Neural progenitor cell (in vitro differentiated cells): Measurements from ENCODE around the gene NDUFAF8. TPM values are rescaled to one million over a fixed set of nuclear protein-coding genes. Genes with fewer than 3 reads are reported as not detected.

Source experiments
- DNase-seq: peaks from one replicate; pipeline ENCODE4 v3.0.0-alpha.2; 2016; ENCODE audit warnings: low spot score
- H2AFZ ChIP-seq: fragments of 200-600 bp; sonication (generic); replicated peaks from 2 replicates; pipeline ENCODE4 v1.6.1; 2016; ENCODE audit warnings: antibody characterized with exemption
- H3F3A ChIP-seq: fragments of 200-600 bp; sonication (generic); 2 replicates; pipeline ENCODE4 v1.6.1; 2016; ENCODE audit warnings: antibody characterized with exemption, low read depth
- H3K27ac ChIP-seq: fragments of 200-600 bp; sonication (generic); 2 replicates; pipeline ENCODE4 v1.5.1; 2016; ENCODE audit warnings: mild to moderate bottlenecking
- H3K27me3 ChIP-seq: fragments of 200-600 bp; sonication (generic); 2 replicates; pipeline ENCODE4 v1.6.1; 2016; ENCODE audit warnings: mild to moderate bottlenecking, moderate library complexity
- H3K36me3 ChIP-seq: fragments of 200-600 bp; sonication (generic); 2 replicates; pipeline ENCODE4 v1.5.1; 2016
- H3K4me1 ChIP-seq: fragments of 200-600 bp; sonication (generic); 2 replicates; pipeline ENCODE4 v1.6.1; 2016; ENCODE audit warnings: mixed run types
- H3K4me2 ChIP-seq: fragments of 200-600 bp; sonication (generic); 2 replicates; pipeline ENCODE4 v1.6.1; 2016
- H3K4me3 ChIP-seq: fragments of 200-600 bp; sonication (generic); 2 replicates; pipeline ENCODE4 v1.5.1; 2016
- H3K79me2 ChIP-seq: fragments of 200-600 bp; sonication (generic); 2 replicates; pipeline ENCODE4 v1.6.1; 2016; ENCODE audit warnings: low read depth
- H3K9ac ChIP-seq: fragments of 200-600 bp; sonication (generic); 2 replicates; pipeline ENCODE4 v1.6.1; 2016
- H3K9me3 ChIP-seq: fragments of 200-600 bp; sonication (generic); 2 replicates; pipeline ENCODE4 v1.5.1; 2016; ENCODE audit warnings: low read depth
- H4K20me1 ChIP-seq: fragments of 200-600 bp; sonication (generic); 2 replicates; pipeline ENCODE4 v1.6.1; 2016; ENCODE audit warnings: low read depth
- H3K27ac Mint-ChIP-seq: 3 replicates; pipeline ENCODE4 v1.8.0; 2021; ENCODE audit warnings: mixed read lengths
- H3K27me3 Mint-ChIP-seq: 2 replicates; pipeline ENCODE4 v1.8.0; 2022; ENCODE audit warnings: low read depth, mild to moderate bottlenecking, inconsistent platforms, moderate library complexity, mixed read lengths; ENCODE audit not compliant: insufficient read depth
- H3K36me3 Mint-ChIP-seq: 3 replicates; pipeline ENCODE4 v1.8.0; 2021; ENCODE audit warnings: mixed read lengths
- H3K4me1 Mint-ChIP-seq: 3 replicates; pipeline ENCODE4 v1.8.0; 2021; ENCODE audit warnings: mixed read lengths
- H3K4me3 Mint-ChIP-seq: 3 replicates; pipeline ENCODE4 v1.8.0; 2021; ENCODE audit warnings: mild to moderate bottlenecking, moderate library complexity, mixed read lengths
- H3K9me3 Mint-ChIP-seq: 3 replicates; pipeline ENCODE4 v1.8.0; 2020; ENCODE audit warnings: mixed read lengths
- CTCF ChIP-seq: fragments of 200-600 bp; sonication (generic); IDR thresholded peaks from 2 replicates; pipeline ENCODE4 v1.5.1; 2017; ENCODE audit warnings: antibody characterized with exemption, mild to moderate bottlenecking
- EZH2 ChIP-seq: fragments of 200-600 bp; sonication (generic); IDR thresholded peaks from 2 replicates; pipeline ENCODE4 v1.6.1; 2017; ENCODE audit warnings: antibody characterized with exemption, mild to moderate bottlenecking, moderate library complexity
- EZH2phosphoT487 ChIP-seq: fragments of 200-600 bp; sonication (generic); IDR thresholded peaks from 2 replicates; pipeline ENCODE4 v1.6.1; 2017; ENCODE audit warnings: antibody characterized with exemption
- total RNA-seq: library from RNA; depleted of rRNA; stranded (reverse); fragments of >200 nt; gene quantifications from 2 replicates; pipeline ENCODE4 v1.2.3, GENCODE V29; 2015; ENCODE audit warnings: low replicate concordance

Gene NDUFAF8
- total RNA-seq, 1 donor from 2014 or later = 34.7 TPM

GRCh38 chr17:81252987-81253329 lies 13.8 kb downstream of the NDUFAF8 start:
- H3K27ac ChIP-seq = no peak overlapping the region

GRCh38 chr17:81253358-81254131 lies 14.4 kb downstream of the NDUFAF8 start:
- H3K9ac ChIP-seq = no peak overlapping the region
- H4K20me1 ChIP-seq = peaks cover 28% of the 10 kb centered on the region
- no peaks in the 10 kb centered on the region for H3K79me2 ChIP-seq
- peak overlapping the region; percentile 85 for H3K27ac Mint-ChIP-seq
- peaks cover 5% of the 10 kb centered on the region for H3K4me1 ChIP-seq
- no peak overlapping the region for H2AFZ ChIP-seq
- peaks cover 6% of the 10 kb centered on the region for H3K27me3 Mint-ChIP-seq
- H3K36me3 ChIP-seq = no peaks in the 10 kb centered on the region
- no peaks in the 10 kb centered on the region for H3K27me3 ChIP-seq
- TF ChIP-seq EZH2phosphoT487 (no peak), CTCF (peak; percentile 79), EZH2 (no peak)
- no peak overlapping the region for H3K4me3 ChIP-seq
- no peak overlapping the region for H3K27ac ChIP-seq
- peak; percentile 51 for DNase-seq
- peak overlapping the region; percentile 53 for H3K4me3 Mint-ChIP-seq
- peaks cover 38% of the 10 kb centered on the region for H3K4me1 Mint-ChIP-seq
- H3K9me3 ChIP-seq = no peaks in the 10 kb centered on the region
- no peak overlapping the region for H3K4me2 ChIP-seq
- H3F3A ChIP-seq = peaks cover 23% of the 10 kb centered on the region
- H3K36me3 Mint-ChIP-seq = peaks cover 6% of the 10 kb centered on the region
- H3K9me3 Mint-ChIP-seq = no peaks in the 10 kb centered on the region

More at GRCh38 chr17:81252987-81253329, 13.8 kb downstream of the NDUFAF8 start:
- Mint-ChIP-seq H3K36me3 (peaks cover 8% of the 10 kb centered on the region), H3K4me3 (peak overlapping the region; percentile 53), H3K4me1 (peaks cover 38% of the 10 kb centered on the region), H3K27me3 (peaks cover 8% of the 10 kb centered on the region), H3K27ac (peak overlapping the region; percentile 85), H3K9me3 (no peaks in the 10 kb centered on the region)
- H3K4me1 ChIP-seq = peaks cover 5% of the 10 kb centered on the region
- H3K4me3 ChIP-seq = no peak overlapping the region
- H3K9ac ChIP-seq = no peak overlapping the region
- TF ChIP-seq CTCF (no peak), EZH2 (no peak), EZH2phosphoT487 (no peak)
- H3K4me2 ChIP-seq = no peak overlapping the region
- no peaks in the 10 kb centered on the region for H3K79me2 ChIP-seq
- DNase-seq = no peak
- peaks cover 28% of the 10 kb centered on the region for H4K20me1 ChIP-seq
- H3F3A ChIP-seq = peaks cover 23% of the 10 kb centered on the region
- H3K27me3 ChIP-seq = no peaks in the 10 kb centered on the region
- no peaks in the 10 kb centered on the region for H3K9me3 ChIP-seq
- H3K36me3 ChIP-seq = no peaks in the 10 kb centered on the region
- H2AFZ ChIP-seq = no peak overlapping the region

- Histone ChIP-seq H2AFZ (no peak overlapping the region), H3K9ac (no peak overlapping the region), H4K20me1 (peaks cover 28% of the 10 kb centered on the region), H3K27ac (no peak overlapping the region), H3K36me3 (no peaks in the 10 kb centered on the region), H3K4me3 (no peak overlapping the region), H3K27me3 (no peaks in the 10 kb centered on the region), H3K4me1 (peaks cover 5% of the 10 kb centered on the region), H3K4me2 (no peak overlapping the region), H3K79me2 (no peaks in the 10 kb centered on the region), H3K9me3 (no peaks in the 10 kb centered on the region), H3F3A (peaks cover 23% of the 10 kb centered on the region)
- Mint-ChIP-seq H3K36me3 (peaks cover 6% of the 10 kb centered on the region), H3K27ac (no peak overlapping the region), H3K4me1 (peaks cover 38% of the 10 kb centered on the region), H3K4me3 (peak overlapping the region; percentile 57), H3K9me3 (no peaks in the 10 kb centered on the region), H3K27me3 (peaks cover 6% of the 10 kb centered on the region)
- peak; percentile 56 for TF ChIP-seq CTCF
- no peak for TF ChIP-seq EZH2phosphoT487
- DNase-seq = peak; percentile 76
These were observed 16.0 kb downstream of the NDUFAF8 start for GRCh38 chr17:81254955-81255717.
